ENCODE data around the gene SLC13A2. TPM values are rescaled to one million over a fixed set of nuclear protein-coding genes. Genes with fewer than 3 reads are reported as not detected.
"Not testable (repeated sequence)": the region's sequence is repeated elsewhere in the genome, so short reads cannot be mapped to it uniquely, and the experiment has no call there.

The SLC13A2 gene
- total and polyA plus RNA-seq, 9 of the 15 experiments (the other 6 are each of a cell fraction or from before 2014, with no cell fraction given) = 0.13 TPM; not detected in 8

DNA sequence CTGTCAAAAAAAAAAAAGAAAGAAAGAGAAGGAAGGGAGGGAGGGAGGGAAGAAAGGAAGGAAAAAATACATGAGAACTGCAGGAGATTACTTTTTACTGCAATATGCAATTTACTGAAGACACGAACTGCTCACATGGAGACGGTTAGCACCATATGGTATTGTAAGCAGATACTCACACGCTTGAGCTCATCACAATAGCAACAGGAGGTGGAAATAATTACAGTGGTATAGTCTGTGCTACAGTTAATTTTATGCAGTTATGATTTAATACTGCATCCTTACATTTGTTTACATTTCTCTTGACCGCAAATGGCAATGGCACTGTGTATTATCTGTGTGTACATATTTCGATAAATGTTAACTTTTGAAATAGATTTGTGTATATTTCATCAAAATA, 46.1 kb upstream of the SLC13A2 start:
- peaks cover 17 to 31% of the 10 kb centered on the region in 2 experiments; a peak in 4 of 5 replicates for H3K27me3 ChIP-seq (ENCODE audit: control insufficient read depth in 2 of 2, insufficient read depth in 2 of 2, low read length in 2 of 2)
- ATAC-seq = no peak
- no peaks in the 10 kb centered on the region for H3K9me3 ChIP-seq (replicated peaks; ENCODE audit: control insufficient read depth, insufficient read depth, low read depth, low read length)
- H3K4me3 ChIP-seq = no peak overlapping the region
- intact Hi-C loops (cut with micrococcal nuclease) = loop anchor here (10.0 kb wide), 1 partner anchor 173 kb away; no protein-coding TSS in a partner anchor
- BruUV-seq (replicated peaks) = no TSS peak
- no peaks in the 10 kb centered on the region for H3K9me1 ChIP-seq (ENCODE audit: control insufficient read depth, insufficient read depth, low read length)
- no peaks in the 10 kb centered on the region for H3K79me2 ChIP-seq (ENCODE audit: control insufficient read depth, insufficient read depth, low read length)
- no peak overlapping the region for H2AFZ ChIP-seq (ENCODE audit: low read depth, low read length)
- no peak for TF ChIP-seq NFXL1 (CRISPR knock-in tag; IDR thresholded peaks at IDR 0.05)
- TF ChIP-seq ETS1 (conservative IDR thresholded peaks at IDR 0.05; ENCODE audit: control insufficient read depth, low read depth, low read length) = no peak
- TF ChIP-seq ZNF408 (CRISPR knock-in tag; IDR thresholded peaks at IDR 0.05; ENCODE audit: low read depth) = no peak
- TF ChIP-seq BRF1 (IDR thresholded peaks at IDR 0.05; ENCODE audit: borderline replicate concordance, extremely low read depth, insufficient read length) = no peak
- TF ChIP-seq USF2 (CRISPR knock-in tag; IDR thresholded peaks at IDR 0.05) = no peak
- TF ChIP-seq, protein P1, sequence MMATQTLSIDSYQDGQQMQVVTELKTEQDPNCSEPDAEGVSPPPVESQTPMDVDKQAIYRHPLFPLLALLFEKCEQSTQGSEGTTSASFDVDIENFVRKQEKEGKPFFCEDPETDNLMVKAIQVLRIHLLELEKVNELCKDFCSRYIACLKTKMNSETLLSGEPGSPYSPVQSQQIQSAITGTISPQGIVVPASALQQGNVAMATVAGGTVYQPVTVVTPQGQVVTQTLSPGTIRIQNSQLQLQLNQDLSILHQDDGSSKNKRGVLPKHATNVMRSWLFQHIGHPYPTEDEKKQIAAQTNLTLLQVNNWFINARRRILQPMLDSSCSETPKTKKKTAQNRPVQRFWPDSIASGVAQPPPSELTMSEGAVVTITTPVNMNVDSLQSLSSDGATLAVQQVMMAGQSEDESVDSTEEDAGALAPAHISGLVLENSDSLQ (IDR thresholded peaks at IDR 0.05) = no peak
- no peak for TF ChIP-seq PHB (CRISPR knock-in tag; IDR thresholded peaks at IDR 0.05)
- TF ChIP-seq NCOA1 (IDR thresholded peaks at IDR 0.05; ENCODE audit: low read depth) = no peak
- TF ChIP-seq KLF16 (IDR thresholded peaks at IDR 0.05) = no peak
- TF ChIP-seq ZNF217 (CRISPR knock-in tag; IDR thresholded peaks at IDR 0.05) = no peak
- ChIA-PET CTCF (ENCODE audit: low intra/inter-chr PET ratio) (interaction anchor here (0.7 kb wide), 1 partner anchor 1350 kb away, joined by 3 read pairs; no protein-coding TSS in a partner anchor), POLR2A (no interaction called here)
- no peak for DNase-seq (ENCODE audit: extremely low read depth in 1 of 4, low spot score in 3 of 4)
- in situ Hi-C loops (cut with MboI) = no loop called here
- 17% methylated on average over 5 of the region's 5 CpGs for whole genome bisulfite sequencing (ENCODE audit: insufficient coverage, low coverage, missing lambda C conversion rate)
- no peak overlapping the region for H3K27ac ChIP-seq (ENCODE audit: extremely low read depth, low read depth, low read length)
- H4K20me1 ChIP-seq (replicated peaks; ENCODE audit: control insufficient read depth, insufficient read depth, low read length) = no peaks in the 10 kb centered on the region
- no peaks in the 10 kb centered on the region; a peak in 1 of 5 replicates for H3K4me1 ChIP-seq (replicated peaks in 1 of 2; ENCODE audit: control insufficient read depth in 2 of 2, insufficient read depth in 2 of 2, low read length in 2 of 2)
- no peak for FAIRE-seq
- H3K4me2 ChIP-seq (ENCODE audit: insufficient read depth, low read length) = no peak overlapping the region
- H3K36me3 ChIP-seq (ENCODE audit: control insufficient read depth, insufficient read depth, low read length) = no peaks in the 10 kb centered on the region
- H3K9ac ChIP-seq (ENCODE audit: insufficient read depth in 1 of 2, low read depth in 2 of 2, low read length in 2 of 2) = no peak overlapping the region

DNA sequence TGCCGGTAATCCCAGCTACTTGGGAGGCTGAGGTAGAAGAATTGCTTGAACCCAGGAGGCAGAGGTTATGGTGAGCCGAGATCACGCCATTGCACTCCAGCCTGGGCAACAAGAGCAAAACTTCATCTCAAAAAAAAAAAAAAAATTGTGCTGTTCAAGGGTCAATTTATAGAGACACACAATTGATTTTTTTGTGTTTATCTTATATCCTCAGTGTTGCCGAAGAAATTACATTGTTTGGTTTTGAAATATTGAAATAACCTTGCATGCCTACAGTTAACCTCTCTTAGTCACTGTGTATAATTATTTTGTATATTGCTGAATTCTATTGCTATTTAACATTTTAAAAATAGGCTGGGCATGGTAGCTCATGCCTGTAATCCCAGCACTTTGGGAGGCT, 45.5 kb upstream of the SLC13A2 start:
- H3K79me2 ChIP-seq (ENCODE audit: control insufficient read depth, insufficient read depth, low read length); H4K20me1 ChIP-seq (replicated peaks; ENCODE audit: control insufficient read depth, insufficient read depth, low read length); H2AFZ ChIP-seq (ENCODE audit: low read depth, low read length); H3K27ac ChIP-seq (ENCODE audit: extremely low read depth, low read depth, low read length); H3K36me3 ChIP-seq (ENCODE audit: control insufficient read depth, insufficient read depth, low read length); DNase-seq (ENCODE audit: extremely low read depth in 1 of 4, low spot score in 3 of 4); BruUV-seq (replicated peaks); H3K4me3 ChIP-seq; H3K4me2 ChIP-seq (ENCODE audit: insufficient read depth, low read length); H3K9me3 ChIP-seq (replicated peaks; ENCODE audit: control insufficient read depth, insufficient read depth, low read depth, low read length); in situ Hi-C loops (cut with MboI); POLR2A ChIA-PET; H3K4me1 ChIP-seq (replicated peaks in 1 of 2; ENCODE audit: control insufficient read depth in 2 of 2, insufficient read depth in 2 of 2, low read length in 2 of 2); FAIRE-seq; CTCF ChIA-PET (ENCODE audit: low intra/inter-chr PET ratio); H3K9ac ChIP-seq (ENCODE audit: insufficient read depth in 1 of 2, low read depth in 2 of 2, low read length in 2 of 2); H3K9me1 ChIP-seq (ENCODE audit: control insufficient read depth, insufficient read depth, low read length); ATAC-seq: not testable (repeated sequence)
- intact Hi-C loops (cut with micrococcal nuclease) = loop anchor here (10.0 kb wide), 1 partner anchor 173 kb away; no protein-coding TSS in a partner anchor
- WGBS (ENCODE audit: insufficient coverage, low coverage, missing lambda C conversion rate) = 15% methylated on average over 4 of the region's 4 CpGs
- peaks cover 17 to 31% of the 10 kb centered on the region in 2 experiments; a peak in 4 of 5 replicates for H3K27me3 ChIP-seq (ENCODE audit: control insufficient read depth in 2 of 2, insufficient read depth in 2 of 2, low read length in 2 of 2)
